NCI-H1930 (cell line): Measurements from ENCODE around the gene TK1.
"Not testable (repeated sequence)": the region's sequence is repeated elsewhere in the genome, so short reads cannot be mapped to it uniquely, and the experiment has no call there.

ENCODE experiments used
- DNase-seq, 2 experiments: peaks; one replicate each; lab custom pipeline; 2025; lab: John Stamatoyannopoulos, UW

TK1 gene

DNA sequence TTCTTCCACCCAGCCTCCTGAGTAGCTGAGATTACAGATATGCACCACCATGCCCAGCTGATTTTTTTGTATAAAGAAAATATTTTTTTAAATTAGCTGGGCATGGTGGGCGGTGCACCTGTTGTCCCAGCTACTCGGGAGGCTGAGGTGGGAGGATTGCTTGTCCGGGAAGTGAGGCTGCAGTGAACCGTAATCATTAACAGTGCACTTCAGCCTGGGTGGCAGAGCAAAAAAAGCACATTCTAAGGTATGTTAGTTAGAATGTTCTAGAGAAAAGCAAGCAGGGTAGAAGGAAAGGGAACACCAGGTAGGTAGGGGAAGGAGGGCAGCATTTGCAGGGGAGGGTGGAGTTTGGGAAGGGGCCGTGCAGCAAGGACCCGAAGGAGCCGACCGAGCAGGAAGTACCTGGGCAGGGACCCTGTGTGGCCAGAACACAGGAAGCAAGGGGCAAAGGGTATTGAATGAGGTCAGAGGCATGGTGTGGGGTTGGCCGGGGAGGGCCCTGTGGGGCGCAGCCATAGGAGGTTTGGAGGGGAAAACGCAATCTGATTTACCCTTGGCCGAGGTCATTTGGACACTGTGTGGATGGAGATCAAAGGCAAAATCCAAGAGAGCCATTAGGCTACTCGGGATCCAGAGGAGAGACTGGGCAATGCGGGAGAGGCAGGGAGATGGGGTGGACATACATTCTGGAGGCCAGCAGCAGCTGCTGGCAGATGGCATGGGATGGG lies 38.4 kb downstream of the TK1 start:
- no peak for DNase-seq

DNA sequence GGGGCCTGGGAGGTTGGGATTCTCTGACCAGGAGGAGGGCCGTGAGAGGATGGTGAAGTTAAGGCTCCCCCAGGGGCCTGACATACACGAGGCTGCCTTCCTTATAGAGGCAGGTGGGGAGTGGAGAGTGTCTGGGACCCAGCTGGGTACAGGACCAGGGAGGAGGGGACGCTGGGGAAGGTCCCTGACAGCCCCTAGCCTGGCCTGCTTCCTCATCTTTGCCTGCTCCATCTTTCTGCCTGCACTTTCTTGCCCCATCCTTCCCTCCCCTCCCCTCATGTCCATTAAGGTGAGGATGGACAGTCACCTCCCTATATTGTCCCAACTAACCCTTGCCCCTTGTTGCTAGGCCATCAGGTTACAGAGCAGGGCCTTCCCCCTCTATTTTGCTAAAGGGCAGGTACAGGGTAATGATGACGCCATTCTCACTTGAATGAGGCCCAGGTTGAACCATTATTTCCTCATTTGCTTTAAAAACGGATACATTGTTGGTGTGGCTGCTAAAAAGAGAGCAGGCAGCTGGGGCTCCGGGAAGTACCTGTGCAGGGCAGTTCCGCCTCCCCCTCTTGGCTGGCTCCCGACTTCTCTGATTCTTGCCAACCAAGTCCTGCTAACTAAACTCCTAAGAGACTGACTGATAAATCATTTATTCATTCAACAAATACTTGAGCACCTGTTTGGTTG lies 39.4 kb downstream of the TK1 start:
- no peak for DNase-seq

- DNase-seq, result no peak
Observed at GRCh38 chr17:78146881-78147280, 40.0 kb downstream of the TK1 start.

DNA sequence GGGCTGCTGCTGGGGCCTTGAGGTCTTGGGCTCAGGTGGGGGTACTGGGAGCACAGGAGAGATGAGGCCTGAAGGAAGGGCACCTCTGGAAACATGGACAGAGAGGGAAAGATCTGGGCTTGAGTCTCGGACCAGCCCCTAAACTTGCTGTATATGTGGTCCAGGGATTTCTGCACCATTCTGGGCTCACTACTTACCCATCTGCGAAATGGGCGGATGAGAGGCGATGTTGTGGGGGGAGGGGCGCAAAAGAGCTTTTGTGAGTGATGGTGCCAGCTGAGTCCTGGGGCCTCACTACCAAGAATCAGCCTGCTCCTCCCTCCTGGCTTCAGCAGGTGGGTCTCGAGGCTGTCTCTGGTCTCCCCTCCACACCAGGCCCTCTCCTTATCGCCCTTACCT lies 40.4 kb downstream of the TK1 start:
- no peak for DNase-seq

- DNase-seq, result no peak
Observed at GRCh38 chr17:78144736-78145641, 41.9 kb downstream of the TK1 start.

DNA sequence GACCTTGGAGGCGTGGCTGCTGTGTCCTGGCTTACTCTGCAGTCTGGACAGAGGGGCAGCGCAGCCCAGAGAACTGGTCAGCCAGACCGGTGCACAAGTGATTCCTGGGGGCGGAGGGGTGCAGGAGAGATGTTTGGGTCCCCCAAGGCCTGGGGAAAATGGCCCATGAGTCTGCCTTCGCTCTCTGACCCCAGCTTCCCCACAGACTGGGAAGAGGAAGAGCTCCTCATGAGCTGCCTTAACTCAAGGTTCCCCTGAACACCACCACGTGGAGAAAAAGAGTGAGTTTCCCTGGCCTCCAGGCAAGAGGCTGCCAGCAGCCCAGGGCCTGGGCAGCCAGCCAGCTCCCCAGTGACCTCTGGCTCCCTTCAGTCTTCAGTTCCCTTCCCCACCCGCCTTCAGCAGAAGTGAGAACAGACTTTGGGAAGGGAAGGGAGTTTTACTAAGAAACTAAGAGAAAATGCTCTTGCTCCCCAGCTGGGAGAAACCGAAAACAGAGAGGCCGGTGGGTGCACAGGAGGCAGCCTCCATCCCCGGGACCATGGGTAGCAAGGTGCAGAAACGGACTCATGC lies 42.6 kb downstream of the TK1 start:
- no peak for DNase-seq

DNA sequence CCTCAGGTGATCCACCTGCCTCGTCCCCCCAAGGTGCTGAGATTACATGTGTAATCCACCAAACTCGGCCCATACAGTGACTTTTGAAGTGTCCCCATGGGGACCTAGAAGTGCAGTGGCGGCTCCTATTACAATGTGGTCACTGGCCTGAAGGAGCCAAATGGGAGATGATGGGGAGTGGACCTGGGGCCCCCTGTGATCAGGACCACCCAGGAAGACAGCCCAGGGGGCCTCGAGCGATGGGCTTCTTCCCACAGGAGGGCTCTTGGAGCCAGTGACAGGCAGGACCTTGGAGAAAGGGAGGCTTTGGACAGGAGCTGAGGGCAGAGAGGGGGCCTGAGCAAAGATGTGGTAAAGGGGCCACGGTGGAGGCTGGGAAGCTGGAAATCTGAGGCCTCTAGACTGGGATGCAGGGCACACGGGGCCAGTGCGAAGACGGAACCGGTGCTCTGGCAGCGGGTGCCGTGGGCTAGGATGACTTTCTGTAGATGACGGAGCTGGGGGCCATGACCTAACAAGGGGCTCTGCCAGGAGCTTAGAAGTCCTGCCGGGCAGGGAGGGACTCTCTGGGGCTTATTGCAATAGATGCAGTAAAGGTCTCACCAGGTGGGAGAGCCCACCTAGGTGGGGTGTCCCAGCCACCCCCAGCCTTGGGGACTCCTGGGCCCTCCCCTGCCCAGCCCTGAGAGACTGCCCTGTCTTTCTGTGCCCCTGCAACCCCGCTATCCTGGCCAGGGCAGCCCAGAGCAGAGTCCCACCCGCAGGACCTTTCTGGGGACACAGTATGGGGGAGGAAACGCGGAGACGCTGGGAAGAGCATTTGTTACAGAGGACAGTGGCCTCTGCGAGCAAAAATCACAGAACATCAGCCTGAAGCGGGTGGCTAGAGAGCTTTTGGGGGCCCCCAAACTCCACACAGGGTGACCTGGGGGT lies 43.4 kb downstream of the TK1 start:
- no peak for DNase-seq

GRCh38 chr17:78142119-78142861 lies 44.6 kb downstream of the TK1 start:
- DNase-seq, result no peak

DNA sequence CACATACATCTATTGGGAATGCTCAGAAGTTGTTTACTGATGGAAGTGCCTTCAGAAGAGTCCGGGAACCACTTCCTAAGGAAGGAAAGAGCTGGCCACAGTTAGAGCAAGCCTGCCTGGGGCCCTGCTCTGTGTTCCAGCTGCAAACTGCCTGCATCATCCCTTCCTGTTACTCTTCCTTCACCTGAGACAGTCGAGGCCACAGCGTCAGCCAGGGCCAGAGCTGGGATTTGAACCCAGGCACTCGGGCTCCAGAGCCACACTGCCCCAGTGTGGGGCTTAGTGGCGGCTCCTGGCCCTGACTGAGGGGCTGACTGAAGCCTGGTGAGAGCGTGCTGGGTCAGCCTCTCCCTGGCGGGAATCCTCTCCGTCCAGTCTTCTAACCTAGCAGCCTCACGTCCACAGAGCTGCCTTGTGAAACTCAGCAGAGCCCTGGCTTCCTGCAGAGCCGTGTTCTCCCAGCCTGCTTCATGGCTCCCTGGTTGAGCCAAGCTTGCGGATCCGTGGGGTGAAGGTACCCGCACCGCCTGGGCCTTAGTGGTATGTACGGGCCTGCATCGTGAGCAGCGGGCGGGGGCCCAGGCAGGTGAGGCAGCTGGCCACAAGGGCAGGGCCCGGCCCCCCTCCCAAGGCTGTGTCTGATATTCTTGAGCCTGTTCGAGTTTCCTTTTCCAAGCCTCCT lies 45.3 kb downstream of the TK1 start:
- DNase-seq, result no peak

GRCh38 chr17:78140169-78141051 lies 46.4 kb downstream of the TK1 start:
- DNase-seq, result peak; percentile 85 to 89

GRCh38 chr17:78139861-78140168 lies 47.0 kb downstream of the TK1 start:
- DNase-seq, result not testable (repeated sequence)

DNA sequence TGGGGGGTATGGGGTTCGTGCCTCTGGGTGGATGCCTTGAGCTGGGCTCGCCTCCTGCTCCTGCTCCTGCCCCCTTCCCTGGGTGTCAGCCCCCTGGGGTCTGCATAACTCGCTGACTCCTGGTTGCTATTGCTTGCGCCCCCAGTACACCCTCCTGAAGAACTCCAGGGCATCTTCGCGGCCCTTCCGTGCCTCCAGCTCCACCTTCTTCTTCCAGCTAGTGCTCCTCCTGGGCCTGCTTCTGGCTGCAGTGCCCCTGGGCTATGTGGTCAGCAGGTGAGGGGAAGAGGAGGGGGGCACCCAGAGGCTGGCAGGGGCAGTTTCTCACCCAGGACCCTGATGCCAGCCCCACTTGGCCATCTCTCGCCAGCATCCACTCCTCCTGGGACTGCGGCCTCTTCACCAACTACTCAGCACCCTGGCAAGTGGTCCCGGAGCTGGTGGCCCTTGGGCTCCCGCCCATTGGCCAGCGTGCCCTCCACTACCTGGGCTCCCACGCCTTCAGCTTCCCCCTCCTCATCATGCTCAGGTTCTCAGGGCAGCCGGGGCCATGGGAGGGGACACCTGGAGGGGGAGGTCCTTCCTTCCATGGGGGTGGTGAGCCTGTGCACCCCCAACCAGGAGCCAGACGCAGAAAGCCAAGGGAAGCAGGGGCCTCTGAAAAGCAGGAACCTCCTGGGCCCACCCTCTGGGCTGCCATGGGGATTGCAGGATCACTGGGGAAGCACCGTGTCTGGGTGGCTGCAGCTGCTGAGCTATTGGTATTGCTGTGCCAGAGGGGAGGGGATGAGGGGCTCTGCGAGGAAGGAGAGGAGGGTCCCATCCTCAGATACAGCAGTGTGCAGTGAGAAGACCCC lies 48.4 kb downstream of the TK1 start:
- no peak for DNase-seq

DNA sequence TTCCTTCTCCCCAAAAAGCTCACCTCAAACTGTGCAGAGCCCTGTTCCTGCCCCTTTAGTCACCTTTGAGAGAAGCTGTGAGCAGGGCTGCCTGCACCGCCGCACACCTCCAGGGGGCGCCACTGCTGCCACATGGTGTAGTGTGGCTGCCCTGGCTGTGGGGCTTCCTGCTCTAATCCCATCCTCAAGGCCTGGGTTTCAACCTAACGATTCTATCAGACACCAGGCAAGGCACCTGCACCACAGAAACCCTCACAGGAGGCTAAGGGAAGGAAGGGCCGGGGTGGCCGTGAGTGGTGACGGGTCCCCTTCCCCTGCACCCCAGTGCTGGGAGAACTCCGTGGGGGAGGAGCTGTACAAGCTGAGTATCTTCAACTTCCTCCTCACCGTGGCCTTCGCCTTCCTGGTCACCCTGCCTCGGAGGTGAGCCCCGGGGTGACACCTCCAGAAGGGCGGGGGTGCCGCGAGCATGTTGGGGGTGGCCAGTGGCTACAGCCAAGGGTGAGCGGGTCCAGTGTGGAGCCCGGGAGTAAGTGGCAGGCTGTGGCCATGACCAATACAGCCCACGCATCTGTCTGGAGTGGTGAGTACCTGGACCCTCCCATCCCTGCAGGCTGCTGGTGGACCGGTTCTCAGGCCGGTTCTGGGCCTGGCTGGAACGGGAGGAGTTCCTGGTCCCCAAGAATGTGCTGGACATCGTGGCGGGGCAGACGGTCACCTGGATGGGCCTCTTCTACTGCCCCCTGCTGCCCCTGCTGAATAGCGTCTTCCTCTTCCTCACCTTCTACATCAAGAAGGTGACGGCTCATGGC lies 49.3 kb downstream of the TK1 start:
- peak; percentile 13 to 50 for DNase-seq

GRCh38 chr17:78135858-78136500 lies 50.9 kb downstream of the TK1 start:
- DNase-seq, result no peak

DNA sequence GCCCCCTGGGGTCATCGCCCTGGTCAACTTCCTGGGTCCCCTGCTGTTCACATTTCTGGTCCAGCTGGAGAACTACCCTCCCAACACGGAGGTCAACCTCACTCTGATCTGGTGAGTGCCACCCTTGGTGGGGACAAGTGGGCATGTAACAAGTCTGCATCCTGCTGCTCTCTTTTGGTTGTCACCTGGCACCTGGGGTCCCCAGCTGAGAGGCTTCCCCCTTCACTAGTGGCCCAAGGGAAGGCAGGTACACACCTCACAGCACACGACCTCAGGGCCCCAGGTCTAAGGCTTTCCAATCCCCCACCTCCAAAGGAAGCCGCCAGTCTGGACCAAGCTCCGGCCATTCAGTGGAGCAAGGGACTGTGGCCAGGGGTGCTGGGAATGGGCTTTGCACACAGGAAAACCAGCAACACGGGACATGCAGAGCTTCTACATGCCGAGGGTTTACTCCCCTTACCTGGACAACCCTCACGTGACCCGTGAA lies 51.9 kb downstream of the TK1 start:
- no peak for DNase-seq
